ENCODE results near the gene FAM163B.

FAM163B gene

DNA sequence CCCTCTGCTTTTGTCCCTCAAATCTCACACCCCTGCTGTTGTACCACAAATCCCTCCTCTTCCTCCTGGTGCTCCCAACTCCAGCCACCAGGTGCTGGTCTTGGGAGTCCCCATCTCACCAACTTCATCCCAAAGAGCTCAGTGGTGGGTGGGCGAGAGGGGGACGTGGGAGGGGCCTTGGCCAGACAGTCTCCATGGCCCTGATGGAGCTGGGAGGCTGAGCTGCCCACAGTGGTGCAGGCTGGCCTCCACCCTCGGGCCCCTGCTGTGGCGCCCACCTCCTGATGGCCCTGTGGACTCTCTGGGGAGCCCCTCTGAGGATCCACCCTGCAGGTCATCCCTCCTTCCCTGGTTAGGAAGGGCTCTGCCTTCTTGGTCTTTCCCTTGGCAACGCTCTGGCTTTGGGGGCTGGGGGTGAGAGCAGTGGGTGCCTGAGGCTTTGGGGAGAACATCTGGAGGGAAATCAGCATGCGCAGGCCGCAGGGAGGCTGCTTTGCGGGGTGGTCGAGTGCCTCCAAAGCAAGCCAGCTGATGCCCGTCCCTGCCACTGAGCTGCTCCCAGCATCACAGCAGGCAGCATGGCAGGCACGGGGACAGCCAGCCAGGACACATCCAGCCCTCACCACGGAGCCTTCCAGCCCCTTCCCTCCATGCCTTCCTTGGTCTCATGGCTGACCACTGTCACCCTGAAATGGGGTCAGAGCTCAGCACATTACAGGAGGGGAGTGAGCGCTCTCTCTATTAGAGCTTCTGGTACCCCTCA lies 7.6 kb upstream of the FAM163B start:
- no peak for DNase-seq (ENCODE audit: low spot score)

DNA sequence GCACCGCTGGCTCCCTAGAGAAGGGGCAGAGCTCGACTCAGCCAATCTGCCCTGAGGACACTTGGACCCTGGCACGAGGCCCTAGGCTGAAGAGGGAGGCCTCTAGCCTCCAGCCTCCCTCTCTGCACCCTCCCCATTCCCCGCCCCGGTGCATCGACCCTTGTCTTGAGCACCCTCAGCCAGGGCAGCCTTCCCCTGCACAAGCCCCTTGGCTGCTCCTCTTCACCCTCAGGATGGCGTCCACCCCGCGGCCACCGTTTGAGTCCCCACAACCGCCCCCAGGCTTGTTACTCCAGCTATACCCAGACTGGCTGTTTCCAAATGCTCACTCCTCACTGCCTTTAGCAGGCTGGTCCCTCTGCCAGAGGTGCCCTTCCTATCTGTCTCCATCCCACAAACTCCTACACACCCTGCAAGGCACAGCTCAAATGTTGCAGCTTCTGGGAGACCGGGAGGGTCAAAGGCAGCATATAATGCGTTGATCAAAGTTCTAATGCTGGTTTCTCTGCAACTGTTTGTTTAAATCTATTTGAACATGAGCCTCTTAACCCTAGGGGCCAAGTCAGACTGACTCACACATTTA lies 6.5 kb upstream of the FAM163B start:
- no peak for DNase-seq (ENCODE audit: low spot score)

DNA sequence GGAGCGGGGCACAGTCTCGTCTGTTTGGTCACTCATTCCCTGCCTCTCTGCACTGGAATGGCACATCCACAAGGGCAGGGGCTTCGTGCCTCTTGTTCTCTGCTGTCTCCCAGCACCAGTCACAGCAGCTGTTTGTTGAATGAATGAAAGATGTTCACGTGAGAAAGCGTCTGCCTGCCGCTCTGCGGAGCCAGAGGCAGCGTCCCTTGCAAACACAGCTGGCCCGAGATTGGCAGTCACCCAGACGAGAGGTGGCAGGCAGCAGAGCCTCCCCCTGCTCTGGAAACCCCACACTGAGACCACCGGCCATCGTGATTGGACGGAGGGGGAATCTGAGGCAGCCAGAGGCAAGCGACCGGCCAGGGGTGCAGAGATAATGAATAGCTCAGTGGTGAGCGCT lies 6.0 kb upstream of the FAM163B start:
- no peak for DNase-seq (ENCODE audit: low spot score)

DNA sequence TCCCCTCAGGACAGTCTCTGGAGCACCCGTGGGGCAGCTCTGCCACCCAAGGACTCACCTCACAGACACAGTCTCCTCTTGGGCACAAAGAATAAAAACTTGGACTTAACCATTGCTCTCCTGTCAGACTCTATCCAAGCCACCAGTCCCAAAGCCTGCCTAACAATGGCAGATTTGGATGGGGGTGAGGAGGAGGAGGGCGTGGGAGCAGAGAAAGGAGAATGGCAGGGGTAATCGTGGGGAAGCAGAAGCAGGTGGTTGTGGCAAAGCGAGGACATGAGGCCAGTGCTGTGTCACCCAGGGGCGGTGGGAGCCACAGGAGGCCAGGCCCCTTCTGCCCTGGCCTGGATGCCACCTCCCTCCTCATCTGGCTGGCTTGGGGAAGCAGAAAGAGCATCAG lies 5.5 kb upstream of the FAM163B start:
- DNase-seq (ENCODE audit: low spot score) = no peak

DNA sequence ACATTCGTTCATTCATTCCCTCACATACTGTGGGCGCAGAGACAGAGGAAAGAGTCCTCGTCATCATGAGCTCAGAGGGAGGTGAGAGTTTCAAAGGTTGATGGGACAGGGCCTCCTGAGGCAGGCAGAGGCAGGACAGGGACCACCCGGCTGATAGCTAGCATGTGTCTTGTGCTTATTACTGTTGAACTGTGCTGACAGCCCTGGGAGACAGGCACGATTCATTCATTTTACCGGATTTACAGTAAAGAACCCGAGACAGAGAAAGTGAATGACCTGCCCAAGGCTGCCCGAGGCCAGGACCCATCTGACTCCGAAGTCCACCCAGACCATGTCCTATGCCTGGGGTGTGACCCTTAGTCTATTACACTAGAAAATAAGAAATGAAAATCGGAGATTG lies 4.9 kb upstream of the FAM163B start:
- DNase-seq (ENCODE audit: low spot score) = no peak

DNA sequence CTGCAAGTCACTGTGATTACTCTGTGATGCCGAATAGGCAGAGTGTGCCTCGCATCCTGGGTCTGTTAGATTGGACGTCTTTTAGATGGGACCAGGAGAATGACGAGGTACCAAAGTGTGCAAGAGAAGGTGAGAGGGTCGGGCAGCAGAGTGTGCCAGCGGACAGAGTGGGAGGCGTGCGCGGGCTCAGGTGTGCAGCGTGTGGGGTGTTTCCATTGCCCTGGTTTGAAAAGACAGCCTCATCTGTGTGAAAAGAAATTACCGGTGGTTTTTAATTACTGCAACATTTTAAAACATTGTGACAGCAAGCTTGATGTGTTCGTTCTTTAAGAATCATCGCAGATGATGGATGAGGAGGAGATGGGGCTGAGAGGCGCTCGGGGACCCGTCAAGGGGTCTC lies 4.2 kb upstream of the FAM163B start:
- DNase-seq (ENCODE audit: low spot score) = no peak

DNA sequence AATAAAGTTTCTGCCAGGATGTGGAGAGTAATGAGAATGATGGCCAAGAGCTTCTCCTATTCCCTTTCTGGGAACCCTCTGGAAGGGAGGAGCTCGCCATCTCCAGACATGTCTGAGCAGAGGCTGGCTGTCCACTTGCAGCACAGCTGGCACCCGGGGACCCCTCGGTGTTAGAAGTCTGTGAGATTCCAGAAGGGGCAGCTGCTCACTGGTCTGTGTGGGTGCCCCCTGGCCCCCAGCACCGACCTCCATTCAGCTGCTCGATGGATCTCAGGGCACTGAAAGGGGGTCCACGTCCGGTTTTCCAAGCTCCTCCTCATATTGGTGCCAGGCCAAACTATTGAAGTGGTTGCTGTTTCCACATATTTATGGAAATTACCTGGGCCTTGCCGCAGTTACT lies 3.6 kb upstream of the FAM163B start:
- no peak for DNase-seq (ENCODE audit: low spot score)

DNA sequence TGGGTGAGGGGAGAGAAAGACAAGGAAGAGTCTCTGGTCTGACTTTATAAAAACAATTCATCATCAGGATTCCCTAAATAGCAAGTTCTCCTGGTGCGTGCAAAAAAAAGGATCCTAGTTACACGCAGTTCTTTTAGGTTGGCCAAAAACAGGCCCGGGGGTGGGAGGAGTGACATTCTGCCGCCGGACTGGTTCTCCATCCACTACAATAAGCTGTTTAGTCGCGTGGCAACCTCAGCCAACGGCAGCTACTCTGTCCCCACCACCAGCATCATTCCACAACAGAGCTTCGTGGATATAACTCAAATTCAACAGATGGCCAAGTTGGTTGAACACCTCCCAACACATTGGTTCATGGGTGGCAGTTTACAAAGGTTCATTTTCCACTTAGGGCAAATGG lies 2.9 kb upstream of the FAM163B start:
- DNase-seq (ENCODE audit: low spot score) = no peak

DNA sequence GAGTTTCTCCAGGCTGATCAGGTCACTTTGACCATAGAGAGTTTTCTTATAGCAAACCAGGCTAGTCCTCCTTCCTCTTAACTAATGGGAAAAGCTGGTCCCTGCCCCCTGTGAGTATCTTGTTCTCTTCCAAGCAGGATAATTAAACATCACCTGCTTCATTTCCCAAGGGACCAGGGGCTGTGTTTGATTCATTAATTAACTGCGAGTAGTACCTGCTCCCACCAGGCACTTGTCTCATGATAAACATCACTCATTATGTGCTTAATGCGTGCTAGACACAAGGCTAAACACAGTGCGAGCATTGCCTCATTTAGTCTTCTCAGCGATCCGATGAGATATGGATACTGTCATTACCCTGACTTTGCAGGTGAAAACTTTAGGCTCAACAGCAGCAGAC lies 1.7 kb upstream of the FAM163B start:
- no peak for DNase-seq (ENCODE audit: low spot score)

DNA sequence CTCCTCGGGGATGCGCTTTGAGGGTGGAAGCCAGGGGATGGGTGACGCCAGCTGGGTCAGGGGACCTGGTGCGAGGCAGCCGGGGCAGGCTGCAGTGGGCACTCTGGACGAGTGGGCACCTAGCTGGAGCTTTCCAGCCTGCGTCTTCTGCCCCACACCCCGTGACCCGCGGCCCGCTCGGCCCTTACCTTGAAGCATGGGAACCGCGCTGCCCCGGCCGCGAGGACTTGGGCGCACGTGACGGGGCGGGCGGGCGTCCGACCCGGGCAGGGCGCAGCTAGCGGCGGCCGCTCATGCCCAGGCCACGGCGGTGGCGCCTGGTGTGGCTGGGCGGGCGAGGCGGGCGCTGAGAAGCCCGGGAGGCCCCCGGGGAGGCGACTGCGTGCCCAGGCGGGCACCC lies 300 bp downstream of the FAM163B start:
- DNase-seq (ENCODE audit: low spot score) = no peak

DNA sequence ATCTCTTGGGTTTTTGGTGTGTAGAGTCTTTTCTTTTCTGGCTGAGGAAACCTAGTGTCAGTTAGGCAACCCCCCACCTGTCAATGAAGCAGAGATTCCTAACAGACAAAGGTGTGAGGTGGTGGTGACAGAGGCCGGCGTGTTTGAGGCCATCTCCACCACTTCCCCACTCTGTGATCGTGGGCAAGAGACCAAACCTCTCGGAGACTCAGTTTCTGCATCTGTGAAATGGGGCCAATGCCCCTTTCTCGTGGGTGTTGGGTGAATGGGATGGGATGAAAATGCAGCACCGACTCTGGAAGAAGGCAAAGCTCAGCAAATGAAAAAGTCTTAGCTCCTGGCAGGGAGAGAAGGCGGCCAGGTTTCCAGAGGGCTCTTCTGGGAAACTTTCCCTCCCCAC lies 807 bp downstream of the FAM163B start:
- DNase-seq (ENCODE audit: low spot score) = no peak

DNA sequence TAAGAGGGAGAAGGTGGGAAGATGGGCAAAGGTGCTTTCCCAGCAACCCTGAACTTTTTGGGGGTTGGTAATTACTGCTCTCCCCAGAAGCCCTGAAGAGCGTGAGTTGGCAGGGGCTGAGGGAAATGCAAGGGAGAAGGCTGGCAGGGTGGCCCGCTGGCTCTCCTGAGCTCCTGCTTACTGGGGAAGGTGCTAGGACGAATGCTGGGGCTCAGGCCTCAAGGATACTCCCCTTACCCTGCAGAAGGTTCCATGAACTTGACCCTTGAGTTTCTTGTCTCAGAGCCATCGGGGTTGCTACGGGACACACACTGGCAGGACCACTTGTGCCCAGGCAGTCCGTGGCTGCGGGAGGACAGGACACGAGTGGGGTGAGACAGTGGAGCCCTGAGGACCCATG lies 1.2 kb downstream of the FAM163B start:
- no peak for DNase-seq (ENCODE audit: low spot score)

DNA sequence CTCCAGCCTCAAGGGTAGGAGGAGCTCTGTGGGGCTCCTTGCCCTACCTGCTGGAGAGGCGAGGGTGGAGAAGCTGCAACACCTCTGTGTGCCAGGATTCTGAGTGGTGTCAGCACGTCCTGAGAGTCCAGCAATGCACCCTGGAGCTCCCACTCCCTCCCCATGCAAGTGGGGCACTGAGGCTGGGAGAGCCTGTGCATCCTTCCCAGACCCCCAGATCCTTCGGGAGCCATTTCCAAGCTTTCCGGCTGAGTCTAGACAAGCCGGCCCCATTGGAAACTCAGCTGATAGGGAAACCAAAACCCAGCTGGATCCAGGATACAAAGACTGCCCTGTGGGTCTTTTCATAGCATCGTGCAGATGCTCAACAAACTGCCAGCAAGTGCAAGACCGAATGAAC lies 1.8 kb downstream of the FAM163B start:
- no peak for DNase-seq (ENCODE audit: low spot score)

DNA sequence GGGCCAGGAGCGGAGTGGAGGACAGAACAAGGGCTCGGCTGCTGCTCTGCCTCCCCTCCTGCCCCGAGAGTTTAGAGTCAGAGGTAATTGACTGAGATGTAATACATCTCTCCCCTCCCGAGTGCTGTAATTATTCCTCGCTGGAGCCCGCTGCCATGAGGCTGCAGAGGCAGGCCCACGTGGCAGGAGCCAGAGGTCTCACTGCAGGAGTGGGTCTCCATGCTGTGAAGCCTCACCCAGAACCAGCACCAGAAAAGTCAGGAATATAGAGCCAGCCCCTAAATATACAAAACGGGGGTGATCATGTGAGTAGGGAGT lies 2.5 kb downstream of the FAM163B start:
- DNase-seq (ENCODE audit: low spot score) = no peak

DNA sequence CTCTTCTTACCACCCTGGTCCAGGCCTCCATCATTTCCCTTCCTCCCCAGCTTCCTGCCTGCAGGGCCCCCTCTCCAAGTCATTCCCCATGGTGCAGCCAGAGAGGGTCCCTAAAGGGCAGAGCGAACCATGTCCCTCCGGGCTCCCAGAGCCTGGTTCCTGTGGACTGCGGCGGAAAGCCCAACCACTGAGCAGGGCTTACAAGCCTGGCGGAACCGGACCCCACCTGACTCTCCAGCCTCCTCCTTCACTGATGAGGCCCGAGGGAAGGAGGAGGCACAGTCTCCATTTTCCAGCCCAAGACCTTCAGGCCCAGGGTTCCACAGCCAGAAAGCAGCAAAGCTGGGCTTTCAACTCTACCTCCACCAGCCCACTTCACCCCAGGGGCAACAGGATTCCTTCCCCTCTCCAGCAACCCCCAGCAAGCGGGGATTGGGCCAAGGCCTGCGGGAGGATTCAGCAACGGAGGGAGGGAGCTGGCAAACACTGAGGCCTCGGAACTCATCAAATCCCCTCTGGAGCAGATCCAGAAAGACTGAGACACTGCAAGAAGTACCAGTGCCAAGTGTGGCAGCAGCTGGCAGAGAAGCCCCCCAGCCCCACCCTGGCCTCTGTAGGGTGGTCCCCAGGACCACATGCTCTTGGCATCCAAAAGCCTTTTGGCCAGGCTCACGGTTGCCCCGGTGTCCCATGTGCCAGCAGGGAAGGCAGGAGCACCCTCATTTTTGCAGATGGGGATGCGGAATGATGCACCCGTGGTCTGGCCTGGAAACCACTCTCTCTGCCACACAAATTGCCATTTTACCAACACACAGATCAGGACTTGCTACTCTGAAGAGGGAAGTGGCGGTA lies 3.1 kb downstream of the FAM163B start:
- DNase-seq (ENCODE audit: low spot score) = no peak

DNA sequence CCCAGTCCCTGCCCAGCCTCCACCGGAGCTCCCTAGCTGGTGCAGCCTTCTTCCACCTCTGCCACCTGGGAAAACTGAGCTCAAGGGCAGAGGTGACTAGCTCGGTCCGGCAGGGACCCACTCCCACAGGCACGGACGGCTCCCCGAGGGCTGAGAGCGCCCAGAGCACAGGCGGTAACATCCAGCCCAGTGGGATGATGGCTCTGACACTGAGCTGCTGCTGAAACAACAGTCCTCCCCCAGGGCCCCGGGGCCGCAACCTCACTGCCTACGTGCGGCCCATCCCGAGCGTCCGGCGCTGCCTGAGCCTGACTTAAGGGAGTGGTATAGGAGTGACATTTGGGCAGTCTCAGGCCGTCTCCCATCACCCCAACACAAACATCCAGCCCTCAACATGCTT lies 3.7 kb downstream of the FAM163B start:
- DNase-seq (ENCODE audit: low spot score) = no peak

DNA sequence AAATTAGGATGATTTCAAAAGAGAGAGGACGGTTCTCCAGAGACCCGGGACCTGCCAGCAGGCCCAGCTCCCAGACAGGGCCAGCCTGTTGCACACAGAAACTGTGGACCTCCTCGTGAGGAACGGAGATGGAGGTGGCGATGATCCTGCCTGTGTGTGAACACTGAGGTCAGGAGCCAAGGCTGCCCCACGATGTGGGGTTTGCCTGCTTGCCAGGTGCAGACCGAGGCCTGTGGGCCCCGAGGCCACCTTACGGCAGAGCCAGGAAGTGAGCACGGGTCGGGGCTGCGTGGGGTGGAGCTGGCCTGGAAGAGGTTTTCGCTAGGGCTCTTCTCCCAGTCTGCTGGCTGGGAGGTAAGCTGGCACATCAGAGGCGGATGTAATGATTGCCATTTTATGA lies 4.3 kb downstream of the FAM163B start:
- DNase-seq (ENCODE audit: low spot score) = no peak

DNA sequence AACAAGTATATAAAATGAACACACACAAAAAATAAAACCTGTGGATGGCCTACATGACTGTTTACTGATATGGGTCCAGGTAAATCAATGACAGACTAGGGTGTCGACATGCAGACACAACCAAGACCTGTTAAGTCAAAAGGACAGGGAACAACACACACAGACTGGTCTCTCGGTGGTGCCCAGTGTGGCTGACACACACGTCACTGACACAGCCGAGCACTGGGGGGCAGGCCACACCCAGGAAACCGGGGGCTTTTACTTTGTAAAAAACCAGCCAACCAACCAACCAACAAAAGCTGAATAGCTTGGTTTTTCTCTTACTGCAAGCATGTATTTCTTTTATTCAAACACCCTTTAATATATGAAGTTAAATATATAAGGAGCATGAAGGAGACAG lies 5.0 kb downstream of the FAM163B start:
- no peak for DNase-seq (ENCODE audit: low spot score)

DNA sequence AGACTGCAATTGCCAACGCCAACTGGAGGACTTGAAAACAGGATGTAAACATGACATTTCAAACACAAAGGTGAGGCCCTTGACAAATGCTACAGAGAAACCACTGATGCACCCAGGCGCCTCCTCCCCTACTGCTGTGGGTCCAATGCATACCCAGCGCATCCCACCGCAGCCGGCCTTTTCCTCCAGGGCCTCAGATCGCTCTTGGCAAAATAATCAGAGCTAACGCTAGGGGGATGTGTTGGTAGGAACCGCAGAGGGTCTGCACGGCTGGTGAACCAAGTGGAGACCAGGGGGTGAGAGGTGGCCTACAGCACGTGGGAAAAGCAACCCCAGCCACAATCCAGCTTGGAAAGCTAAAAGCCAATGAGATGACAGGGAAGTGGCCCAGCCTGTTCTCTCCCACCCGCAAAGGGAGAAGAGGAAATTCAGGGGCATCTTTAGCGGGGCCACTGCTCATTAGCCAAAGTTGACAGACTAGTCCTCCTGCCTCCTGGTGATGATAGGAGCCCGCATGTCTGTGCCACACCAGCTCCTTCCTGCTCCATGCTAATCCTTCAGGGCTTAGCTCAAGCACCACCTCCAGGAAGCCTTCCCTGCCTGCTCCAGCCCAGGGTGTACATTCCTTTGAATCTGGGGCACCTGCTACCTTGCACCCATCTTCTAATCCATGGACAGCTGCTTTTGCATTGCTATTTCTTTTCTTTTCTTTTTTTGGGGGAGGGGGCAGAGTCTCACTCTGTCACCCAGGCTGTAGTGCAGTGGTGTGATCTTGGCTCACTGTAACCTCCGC lies 5.9 kb downstream of the FAM163B start:
- no peak for DNase-seq (ENCODE audit: low spot score)

DNA sequence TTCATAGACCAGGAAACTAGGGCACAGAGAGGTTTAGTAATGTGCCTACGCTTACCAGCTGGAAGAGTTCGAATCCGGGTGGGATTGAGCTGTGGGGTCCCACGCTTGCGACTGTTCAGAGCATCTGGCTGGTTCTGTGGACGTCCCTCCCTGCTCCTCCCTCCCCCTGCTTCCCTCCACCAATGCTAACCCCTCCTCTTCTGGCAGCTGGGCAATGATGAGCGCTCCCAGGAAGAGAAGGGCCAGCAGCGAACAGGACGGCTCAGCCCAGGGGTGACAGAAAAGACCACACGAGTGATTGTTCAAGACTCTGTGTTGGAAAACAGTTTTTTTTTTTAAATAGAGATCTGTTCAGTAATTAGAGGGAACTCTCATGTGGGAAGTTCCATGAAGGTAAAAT lies 6.9 kb downstream of the FAM163B start:
- no peak for DNase-seq (ENCODE audit: low spot score)

DNA sequence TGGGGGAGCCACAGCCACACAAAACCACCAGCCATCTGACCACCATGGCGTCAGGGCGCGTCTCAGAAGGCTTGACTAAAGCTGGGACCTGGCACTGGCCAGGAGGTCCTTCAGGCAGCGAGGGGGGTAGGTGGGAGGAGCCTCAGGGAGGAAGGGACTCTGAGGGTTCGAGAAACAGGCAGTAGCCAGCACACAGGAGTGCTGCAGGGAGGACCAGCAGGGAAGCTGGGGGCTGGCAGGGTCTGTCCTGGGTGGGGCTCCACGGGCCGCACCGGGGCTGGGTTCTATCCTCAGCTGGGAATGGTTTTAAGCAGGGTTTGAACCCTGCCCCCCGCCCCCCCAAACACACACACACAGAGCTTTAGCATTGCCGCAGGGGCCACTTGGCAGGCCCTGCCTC lies 7.4 kb downstream of the FAM163B start:
- DNase-seq (ENCODE audit: low spot score) = no peak

DNA sequence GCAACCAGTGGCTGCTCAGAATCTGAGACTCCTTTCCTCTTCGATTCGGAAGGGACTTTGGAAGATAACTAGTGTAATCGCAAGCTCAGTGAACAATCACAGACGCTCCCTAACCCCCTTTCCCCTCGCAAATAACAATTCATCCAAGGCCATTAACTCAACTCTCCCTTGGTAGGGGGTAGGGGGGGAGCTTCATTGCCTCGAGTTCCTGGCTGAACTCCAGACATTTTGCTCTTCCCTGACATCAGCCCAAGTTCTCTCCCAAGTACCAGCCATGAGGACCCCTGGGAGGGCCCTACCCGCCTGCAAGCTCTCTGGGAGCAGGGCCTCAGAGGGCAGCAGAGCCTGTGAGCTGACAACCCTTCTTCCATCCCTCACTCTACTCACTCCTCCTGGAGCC lies 8.4 kb downstream of the FAM163B start:
- no peak for DNase-seq (ENCODE audit: low spot score)

Measured in globus pallidus (tissue), 1 donor.